ENCODE data around the gene NUP188.
"Not testable (repeated sequence)": the region's sequence is repeated elsewhere in the genome, so short reads cannot be mapped to it uniquely, and the experiment has no call there.

NUP188 gene

DNA sequence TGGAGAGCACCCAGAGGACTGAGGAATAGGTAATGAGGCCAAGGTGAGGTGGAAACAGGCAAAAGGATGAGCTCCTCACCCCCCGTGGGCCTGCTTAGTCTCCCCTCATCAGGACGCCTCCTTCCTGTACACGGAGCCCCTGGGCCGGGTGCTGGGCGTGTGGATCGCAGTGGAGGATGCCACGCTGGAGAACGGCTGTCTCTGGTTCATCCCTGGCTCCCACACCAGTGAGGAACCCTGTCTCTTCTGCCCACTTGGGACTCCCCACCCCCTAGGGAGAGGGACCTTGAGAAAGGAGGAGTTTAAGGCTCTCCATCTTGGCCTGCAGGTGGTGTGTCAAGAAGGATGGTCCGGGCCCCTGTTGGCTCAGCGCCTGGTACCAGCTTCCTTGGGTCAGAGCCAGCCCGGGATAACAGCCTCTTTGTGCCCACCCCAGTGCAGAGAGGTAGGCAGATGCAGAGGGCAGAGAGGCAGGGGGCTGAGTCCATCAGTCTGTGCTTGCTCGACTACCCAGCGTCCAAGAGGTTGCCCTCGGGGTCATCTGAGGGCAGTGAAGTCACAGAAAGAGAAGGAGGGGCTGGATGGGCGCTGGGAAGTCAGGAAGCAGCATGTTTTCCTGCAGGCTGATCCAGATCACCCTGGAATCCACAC lies 7.1 kb upstream of the NUP188 start:
- TF ChIP-seq, protein P1, sequence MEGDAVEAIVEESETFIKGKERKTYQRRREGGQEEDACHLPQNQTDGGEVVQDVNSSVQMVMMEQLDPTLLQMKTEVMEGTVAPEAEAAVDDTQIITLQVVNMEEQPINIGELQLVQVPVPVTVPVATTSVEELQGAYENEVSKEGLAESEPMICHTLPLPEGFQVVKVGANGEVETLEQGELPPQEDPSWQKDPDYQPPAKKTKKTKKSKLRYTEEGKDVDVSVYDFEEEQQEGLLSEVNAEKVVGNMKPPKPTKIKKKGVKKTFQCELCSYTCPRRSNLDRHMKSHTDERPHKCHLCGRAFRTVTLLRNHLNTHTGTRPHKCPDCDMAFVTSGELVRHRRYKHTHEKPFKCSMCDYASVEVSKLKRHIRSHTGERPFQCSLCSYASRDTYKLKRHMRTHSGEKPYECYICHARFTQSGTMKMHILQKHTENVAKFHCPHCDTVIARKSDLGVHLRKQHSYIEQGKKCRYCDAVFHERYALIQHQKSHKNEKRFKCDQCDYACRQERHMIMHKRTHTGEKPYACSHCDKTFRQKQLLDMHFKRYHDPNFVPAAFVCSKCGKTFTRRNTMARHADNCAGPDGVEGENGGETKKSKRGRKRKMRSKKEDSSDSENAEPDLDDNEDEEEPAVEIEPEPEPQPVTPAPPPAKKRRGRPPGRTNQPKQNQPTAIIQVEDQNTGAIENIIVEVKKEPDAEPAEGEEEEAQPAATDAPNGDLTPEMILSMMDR (IDR thresholded peaks at IDR 0.05; ENCODE audit: extremely low read depth, missing control alignments) = no peak
- DNase-seq (ENCODE audit: low spot score) = no peak

DNA sequence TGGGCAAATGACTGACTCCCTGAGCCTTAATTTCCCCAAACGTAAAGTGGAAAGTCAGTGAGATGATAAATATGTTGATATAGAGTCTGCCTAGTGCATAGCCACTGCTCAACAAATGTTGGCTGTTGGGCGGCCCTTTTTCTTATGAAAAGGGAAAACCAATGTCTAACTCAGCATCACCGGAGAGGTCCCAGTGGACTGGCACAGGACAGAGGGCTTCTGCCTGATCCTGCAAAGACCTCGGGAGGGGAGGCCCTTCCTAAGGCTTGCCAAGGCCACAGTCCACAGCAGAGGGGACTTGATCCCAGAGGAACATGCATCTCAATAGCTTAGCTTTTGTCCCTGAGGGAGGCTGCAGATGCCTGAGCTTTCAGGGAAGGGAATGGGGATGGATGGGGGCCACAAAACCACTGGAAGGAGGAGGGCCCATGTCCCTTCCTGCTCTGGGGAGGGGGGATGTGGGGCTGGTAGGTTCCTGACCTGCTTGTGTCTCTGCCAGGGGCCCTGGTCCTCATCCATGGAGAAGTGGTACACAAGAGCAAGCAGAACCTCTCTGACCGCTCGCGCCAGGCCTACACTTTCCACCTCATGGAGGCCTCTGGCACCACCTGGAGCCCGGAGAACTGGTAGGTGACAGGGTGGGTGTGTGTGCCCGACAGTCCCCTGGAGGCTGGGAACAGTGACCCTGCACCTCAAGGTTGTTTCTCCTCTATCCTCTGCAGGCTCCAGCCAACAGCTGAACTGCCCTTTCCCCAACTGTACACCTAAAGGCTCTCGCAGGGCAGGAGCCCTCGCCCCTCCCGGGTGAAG lies 6.3 kb upstream of the NUP188 start:
- TF ChIP-seq, protein P1 (IDR thresholded peaks at IDR 0.05; ENCODE audit: extremely low read depth, missing control alignments) = no peak
- no peak for DNase-seq (ENCODE audit: low spot score)

DNA sequence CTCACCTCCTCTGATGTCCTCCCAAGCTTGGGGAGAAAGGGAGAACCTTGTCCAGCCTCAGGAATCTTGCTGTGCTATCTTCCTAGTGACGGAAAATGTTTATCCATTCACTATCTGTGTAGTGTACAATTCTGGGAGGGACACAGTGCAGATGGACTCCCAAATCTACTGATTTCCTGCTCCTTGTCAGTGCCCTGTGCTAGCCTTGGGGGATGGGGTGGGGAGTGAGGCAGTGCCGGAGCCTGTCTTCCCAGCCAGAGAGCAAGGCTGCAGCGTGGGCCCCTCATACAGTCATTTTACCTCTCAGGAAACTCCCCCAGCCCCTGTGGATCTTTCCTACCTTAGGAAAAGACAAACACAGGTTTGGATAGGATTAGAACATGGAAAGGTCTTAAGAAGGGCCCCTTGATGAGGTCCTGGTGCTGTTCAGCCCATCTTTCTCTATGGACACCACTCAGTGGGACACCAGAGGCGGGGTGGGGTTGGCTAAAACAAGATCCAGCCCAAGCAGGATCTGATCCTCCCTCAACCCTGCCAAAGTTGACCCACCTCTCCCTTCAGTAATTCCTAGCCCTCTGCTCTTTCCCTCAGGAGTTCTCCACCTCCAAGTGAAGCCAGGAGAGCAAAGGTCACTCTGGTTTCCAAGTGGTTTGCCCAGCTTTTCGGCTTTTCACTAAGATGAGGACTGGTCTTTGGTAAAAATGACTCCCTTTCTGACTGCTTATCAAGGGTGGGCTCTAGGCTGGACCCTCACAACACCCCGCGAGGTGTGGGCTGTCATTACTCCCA lies 3.5 kb upstream of the NUP188 start:
- no peak for DNase-seq (ENCODE audit: low spot score)
- TF ChIP-seq, protein P1 (IDR thresholded peaks at IDR 0.05; ENCODE audit: extremely low read depth, missing control alignments) = no peak

- DNase-seq (ENCODE audit: low spot score) = not testable (repeated sequence)
Observed at GRCh38 chr9:128944966-128945365, 2.5 kb upstream of the NUP188 start.

DNA sequence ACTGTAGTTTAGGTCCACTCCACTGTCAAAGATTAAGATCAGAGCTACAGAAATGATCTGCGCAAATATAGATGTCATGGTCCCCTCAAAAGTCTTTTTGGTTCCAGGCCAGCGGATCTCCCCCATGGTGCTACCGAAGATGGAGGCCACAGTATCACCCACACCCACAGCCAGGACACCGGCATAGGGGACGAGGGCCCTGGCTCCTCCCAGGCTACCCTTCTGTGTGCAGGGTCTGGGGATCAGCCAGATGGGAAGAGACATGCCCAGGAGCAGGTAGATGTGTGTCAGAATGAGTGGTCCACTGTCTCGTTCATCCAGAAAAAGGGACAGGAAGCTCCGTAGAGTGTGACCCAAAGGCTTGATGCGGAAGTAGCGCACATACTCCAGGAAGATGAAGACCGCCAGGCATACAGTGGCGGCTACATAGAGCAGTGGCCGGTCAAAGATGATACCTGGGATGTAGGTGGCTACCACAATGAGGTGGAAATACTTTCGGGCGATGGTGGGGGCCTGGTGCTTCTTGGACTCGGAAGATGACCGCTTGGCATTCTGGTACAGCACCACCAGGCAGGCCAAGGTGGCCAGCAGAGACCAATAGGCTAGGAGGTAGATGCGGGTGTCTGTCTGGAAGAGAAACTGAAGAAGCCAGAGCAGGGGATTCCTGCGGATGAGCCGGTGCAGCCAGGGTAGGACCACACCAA lies 1.5 kb upstream of the NUP188 start:
- DNase-seq (ENCODE audit: low spot score) = no peak
- TF ChIP-seq, protein P1 (IDR thresholded peaks at IDR 0.05; ENCODE audit: extremely low read depth, missing control alignments) = no peak

DNA sequence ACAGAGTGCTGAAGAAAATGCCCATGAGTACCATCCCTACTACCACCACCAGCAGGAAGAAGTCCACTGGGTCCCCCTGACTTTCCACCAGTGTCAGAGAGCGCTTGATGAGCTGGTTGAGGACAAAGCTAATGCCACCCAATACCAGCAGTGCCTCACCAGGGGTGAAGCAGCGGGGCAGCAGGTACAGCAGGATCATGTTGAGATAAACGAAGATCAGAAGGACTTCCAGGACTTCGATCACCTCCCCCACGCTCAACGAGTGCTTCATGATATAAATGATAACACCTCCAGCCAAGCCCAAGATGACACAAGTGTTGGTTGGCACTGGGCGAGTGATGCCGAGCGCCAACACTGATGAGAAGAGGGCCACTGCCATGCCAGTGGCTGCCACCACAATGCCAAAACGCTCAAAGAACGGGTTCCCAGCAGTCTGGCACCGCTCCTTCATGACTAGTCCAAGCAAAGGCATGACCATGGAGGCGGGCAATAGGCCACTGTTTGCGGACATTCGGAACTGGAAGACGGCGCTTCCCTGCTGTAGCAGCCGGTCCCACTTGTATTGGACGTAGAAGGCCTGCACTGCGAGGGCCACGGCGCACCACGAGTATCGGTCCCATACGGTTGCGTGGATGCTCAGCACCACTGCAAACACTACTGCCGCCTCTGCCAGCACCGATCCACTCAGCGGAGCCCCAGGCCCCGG lies 775 bp upstream of the NUP188 start:
- no peak for DNase-seq (ENCODE audit: low spot score)
- TF ChIP-seq, protein P1 (IDR thresholded peaks at IDR 0.05; ENCODE audit: extremely low read depth, missing control alignments) = no peak

DNA sequence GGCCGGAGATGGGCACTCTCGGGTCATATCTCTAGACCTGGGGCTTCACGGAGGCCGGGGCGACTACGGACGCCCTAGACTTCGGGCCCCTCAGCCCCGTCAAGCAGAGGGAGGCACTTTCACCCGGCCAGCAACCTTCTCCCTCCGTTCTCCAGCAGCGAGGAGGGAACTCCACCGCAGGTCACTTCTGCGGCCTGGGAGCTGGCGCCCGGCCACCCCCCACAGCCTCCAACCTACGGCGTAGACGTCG lies 297 bp upstream of the NUP188 start:
- TF ChIP-seq, protein P1 (IDR thresholded peaks at IDR 0.05; ENCODE audit: extremely low read depth, missing control alignments) = no peak
- DNase-seq (ENCODE audit: low spot score) = no peak

- DNase-seq (ENCODE audit: low spot score) = not testable (repeated sequence)
Observed at GRCh38 chr9:128961403-128961802, 13.9 kb downstream of the NUP188 start.

Measured in GM20000 (cell line).